Embryonic facial prominence (tissue), 1 donor: ENCODE results near the gene DENND2C.
"Not testable (repeated sequence)": the region's sequence is repeated elsewhere in the genome, so short reads cannot be mapped to it uniquely, and the experiment has no call there.

Source experiments
- DNase-seq: peaks from one replicate; pipeline ENCODE4 v3.0.0-alpha.2; 2016; ENCODE audit errors: extremely low spot score

DENND2C gene

DNA sequence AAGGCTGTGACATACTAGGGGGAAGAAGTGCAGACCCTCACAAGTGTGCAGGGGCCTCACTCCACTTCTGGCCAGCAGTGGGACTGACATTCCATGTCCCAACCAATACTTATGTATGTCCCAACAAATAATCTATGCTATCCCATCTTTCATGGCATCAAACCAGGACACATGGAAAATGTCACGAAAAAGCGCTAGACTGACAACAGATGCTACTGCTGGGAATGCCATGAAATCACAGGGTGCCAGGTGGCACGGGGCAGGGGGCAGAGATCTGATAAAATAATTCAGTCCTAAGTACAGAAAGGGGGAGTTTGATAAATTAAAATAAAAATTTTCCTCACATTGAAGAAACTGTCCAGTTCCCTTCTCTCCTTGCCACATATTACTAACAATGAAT lies 60.8 kb downstream of the DENND2C start:
- DNase-seq, result no peak

DNA sequence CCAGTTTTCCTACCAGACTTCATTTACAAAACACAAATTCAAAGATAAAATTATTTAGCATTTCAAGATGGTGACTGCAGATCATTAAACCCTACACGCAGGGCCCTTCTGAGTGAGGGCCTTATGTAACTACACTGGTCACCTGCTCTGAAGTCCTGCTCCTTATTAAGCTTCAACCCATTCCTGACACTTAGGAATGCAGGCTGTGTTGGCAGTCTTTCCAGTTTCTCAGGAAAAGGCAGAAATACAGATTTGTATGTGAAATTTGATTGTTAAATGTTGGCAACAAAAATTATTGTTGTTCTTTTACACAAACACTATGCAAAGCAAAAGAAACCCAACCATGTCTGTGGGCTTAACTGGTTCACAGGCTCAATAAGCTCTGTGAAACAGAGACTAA lies 62.6 kb downstream of the DENND2C start:
- DNase-seq, result no peak

DNA sequence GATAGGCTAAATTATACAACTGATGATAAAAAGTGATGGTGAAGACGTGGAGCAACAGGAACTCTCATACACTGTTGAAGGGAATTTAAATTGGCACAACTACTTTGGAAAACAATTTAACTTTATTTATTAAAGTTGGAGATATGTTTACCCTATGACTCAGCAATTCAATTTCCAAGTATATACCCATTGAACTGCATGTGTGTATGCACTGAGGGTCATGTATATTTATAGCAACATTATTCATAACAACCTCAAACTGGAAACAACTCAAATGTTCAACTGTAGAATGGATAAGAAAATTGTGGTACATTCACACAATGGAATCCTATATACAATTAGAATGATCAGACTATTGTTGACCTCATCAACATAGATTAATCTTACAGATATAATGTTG lies 71.9 kb downstream of the DENND2C start:
- no peak for DNase-seq

DNA sequence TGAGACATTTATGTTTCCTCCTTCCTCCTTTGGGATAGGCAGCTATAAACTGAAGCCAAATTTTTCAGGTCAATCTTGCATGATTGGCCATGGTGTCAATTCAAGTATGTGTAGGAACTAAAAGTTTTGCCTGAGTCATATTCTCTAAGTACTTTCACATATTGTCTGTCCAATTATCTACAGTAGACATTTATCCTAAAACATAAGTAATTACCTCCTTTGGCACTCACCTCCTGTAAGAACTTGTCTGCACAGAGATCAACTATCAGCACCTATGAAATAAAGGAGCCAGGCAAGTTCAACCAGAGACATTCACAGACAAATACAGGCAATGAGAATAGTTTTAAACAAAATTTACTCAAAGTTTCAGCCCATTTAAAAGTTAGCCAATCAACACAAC lies 74.2 kb downstream of the DENND2C start:
- no peak for DNase-seq

DNA sequence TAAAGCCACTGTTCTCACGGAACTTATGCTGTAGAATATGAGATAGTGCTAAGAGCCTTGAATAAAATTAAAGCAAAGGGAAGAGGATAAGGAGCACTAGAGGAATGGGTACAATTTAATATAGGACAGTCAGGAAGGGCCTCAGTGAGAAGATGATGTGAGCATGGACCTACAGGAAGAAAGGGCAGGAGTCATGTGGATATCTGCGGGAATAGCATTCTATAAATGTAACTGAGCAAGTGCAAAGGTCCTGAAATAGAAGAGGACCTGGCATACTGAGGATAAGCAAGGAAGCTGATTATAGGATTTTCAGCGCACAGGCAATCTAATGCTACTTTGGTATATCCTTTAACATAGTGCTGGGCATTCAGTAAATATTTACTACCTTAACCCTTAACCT lies 75.8 kb downstream of the DENND2C start:
- no peak for DNase-seq

DNA sequence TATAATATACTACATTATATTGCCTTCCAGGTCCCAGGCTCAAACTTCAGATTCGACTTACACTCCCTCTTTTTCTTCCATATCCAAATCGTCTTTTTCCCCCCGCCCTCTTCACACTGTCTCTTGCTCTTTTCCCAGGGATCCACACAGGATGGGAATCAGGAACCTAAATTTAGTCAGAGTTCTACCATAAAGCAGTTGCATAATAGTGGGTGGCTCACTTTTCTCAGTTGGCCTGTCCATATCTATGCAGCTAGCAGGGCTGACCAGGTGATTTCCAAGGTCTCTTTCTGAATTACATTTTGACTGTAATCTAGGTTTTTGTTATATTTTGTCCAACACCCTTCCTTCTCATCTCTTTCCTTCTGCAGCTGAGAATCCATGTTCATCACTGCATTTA lies 80.7 kb downstream of the DENND2C start:
- no peak for DNase-seq

DNA sequence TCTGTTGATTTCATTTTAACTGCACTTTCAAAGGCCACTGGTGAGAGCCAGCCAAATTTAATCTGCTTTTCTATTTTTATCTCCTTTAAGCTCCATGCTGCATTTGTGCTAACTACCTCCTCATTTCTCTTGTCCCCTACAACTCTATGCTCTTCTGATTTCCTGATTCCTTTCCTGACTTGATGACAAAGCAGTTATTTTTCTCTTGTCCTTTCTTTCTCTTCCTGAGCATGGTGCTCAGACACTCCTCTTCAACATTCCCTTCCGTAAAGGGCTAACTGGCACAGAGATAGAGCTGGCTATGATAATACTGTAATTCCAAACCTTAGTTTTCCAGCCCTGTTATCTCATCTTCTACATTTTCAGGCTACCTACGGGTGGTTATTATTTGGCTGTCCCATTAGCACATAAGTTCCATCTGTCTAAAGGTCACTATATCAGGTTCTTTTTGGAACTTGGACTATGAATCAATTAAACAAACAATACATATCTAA lies 81.6 kb downstream of the DENND2C start:
- no peak for DNase-seq

DNA sequence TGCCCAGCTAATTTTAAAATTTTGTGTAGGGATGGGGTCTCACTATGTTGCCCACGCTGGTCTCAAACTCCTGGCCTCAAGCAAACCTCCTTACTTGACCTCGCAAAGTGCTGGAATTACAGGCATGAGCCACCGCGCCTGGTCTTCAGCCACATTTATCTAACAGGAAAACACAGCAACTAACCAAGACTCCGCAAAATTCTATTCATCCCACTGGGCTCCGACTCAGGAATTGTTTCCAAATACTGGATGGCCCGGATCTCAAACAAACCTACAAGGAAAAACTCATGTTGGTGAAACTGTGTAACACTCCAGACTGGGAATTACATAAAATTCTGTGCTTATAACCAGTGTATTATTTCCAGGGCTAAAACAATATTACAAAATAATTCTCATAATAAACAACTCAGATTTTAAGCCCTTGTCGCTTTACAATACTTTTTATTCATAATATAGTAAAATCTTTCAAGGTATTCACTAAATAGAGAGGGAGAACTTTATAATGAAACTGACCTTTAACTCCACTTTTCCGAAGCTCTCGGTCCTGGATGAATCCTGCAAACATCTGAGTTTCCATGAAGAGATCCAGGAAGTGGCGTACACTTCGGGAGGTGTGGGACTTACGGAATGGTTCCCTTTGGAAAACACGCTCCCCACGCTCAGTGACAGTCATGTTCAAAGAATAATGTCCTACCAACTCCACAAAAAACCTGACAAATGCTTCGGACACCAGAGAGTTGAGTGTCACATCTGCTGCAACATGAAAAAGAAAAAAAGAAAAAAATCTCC lies 82.5 kb downstream of the DENND2C start:
- DNase-seq, result no peak

DNA sequence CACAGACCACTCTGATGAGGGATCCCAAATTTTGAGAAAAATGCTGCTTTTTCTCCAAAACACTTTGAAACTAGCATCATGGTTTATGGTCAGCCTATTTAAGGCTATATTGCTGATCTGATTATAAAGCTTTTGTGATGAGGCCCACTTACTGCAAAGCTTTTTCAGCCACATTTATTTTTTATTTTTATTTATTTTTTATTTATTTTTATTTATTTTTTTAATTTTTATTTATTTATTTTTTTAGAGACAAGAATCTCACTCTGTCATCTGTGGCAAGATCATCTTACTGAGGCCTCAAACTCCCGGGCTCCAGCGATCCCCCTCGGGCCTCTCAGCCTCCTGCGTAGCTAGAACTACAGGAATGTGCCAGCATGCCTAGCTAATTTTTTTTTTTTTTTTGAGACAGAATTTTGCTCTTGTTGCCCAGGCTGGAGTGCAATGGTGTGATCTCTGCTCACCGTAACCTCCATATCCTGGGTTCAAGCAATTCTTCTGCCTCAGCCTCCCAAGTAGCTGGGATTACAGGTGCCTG lies 83.3 kb downstream of the DENND2C start:
- DNase-seq, result no peak

DNA sequence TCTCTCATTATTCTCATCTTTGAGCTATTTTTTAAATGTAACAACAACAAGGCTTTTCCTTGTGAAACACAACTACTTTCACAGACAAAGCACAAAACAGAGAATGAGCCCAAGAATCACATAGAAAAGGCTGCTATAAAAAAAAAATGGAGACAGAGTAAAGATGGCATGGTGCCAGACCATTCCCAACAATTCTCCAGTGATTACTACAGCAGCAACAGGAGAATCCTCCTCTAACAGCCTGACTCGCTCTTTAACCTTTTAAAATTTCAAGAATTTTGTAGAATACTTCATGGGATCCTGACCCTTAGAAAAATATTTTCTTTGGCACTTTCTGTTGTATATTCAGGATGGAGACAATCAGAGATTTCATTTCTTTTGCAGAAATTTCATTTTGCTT lies 84.6 kb downstream of the DENND2C start:
- DNase-seq, result no peak

DNA sequence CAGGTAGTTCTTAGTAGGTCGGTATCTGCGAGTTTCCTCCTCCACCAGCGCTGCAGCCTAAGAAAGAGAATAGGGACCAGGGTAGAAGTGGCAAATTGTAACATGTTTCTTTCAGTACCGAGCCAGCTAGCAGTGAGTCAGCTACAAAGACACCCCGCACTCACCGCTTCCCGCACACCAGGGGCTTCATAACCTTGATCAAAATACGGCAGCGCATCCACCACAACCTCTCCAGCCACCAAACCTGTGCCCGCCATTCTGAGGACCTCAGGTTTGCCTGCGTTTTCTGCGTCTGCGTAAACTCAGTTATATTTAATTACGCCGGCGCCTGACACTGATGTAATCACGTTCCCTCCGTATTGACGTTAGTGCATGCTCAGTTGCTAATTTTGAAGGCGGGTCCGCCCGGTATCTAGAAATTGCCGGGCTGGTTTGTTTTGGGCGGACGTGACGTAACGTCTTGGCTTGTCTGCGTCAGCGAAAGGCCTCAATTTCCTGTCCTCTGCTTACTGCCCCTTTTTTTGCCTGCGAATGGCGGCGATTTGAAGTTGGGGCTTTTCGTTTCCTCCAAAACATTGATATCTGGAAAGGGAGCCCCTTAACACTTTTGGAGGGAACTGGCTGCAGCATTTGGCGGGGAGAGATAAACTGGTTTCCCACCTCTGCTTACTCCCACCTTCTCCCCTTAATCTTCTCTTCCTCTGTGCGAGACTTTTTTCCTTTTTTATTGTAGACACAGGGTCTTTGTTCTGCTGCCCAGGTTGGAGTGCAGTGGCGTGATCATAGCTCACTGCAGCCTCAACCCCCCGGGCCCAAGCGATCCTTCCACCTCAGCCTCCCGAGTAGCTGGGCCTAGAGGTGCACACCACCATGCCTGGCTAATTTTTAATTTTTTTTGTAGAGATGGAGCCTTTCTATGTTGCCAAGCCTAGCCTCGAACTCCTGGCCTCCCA lies 88.2 kb downstream of the DENND2C start, which contains the start of gene BCAS2:
Gene BCAS2, minus strand, starts transcription at position 281 of the 953 bp plus-strand sequence. Its CDS starts 24 bp downstream, at position 257.
- DNase-seq, result peak; percentile 97

DNA sequence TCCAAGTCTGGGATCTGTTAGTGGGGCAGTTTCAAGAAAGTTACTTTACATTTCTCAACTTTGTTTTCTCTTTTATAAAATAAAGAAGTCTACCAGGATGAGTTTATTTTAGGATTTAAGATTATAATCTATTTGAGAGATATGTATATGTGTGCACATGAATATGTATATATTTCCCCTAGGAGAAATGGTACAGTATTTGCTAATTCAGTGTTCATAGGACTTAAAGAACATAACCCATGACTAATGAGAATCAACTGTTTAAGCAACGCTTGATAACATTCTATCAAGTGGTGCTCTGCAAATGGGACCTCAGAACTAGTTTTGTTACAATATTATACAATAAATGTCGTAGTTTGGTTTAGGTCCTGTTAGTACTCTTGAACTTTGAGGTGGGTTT lies 95.5 kb downstream of the DENND2C start:
- DNase-seq, result no peak

DNA sequence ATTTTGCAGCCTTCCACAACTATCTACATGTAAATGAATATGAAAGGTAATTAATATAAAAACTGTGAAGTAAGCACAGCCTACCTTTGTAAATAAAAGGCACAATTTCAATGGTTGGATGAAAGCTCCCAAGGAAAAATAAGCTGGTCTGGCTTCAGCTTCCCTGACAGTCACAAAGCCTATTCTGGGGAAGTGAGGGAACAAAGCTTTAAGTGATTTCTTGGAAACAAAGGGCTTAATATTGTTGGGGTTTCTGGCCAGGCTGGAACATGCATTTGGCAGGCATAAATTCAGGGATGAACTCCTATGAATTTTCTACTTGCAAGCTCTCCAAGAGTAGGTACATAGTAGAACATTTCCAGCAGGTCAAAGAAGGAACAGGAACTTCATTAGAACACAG lies 105.7 kb downstream of the DENND2C start:
- no peak for DNase-seq

DNA sequence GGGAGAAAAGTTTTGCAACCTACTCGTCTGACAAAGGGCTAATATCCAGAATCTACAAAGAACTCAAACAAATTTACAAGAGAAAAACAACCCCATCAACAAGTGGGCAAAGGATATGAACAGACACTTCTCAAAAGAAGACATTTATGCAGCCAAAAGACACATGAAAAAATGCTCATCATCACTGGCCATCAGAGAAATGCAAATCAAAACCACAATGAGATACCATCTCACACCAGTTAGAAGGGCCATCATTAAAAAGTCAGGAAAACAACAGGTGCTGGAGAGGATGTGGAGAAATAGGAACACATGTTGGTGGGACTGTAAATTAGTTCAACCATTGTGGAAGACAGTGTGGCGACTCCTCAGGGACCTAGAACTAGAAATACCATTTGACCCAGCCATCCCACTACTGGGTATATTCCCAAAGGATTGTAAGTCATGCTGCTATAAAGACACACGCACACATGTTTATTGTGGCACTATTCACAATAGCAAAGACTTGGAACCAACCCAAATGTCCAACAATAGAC lies 106.8 kb downstream of the DENND2C start:
- not testable (repeated sequence) for DNase-seq

DNA sequence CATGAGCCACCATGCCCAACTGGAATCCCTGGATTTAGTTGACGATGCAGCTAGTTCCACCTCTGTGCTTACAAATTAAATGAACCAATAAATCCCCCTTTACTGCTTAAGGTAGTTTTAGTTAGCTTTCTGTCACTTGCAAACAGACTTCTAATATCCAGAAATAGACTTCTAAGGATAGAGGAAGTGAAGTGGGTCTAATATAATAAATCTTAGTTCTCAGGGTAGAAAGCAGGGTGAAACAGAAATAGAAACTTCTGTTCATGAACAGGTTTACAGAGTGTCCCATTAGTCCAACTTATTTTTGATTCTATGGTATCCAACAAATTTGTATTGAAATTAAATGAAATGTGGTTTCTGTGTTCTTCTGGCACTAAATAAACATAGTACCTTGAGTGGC lies 108.5 kb downstream of the DENND2C start:
- DNase-seq, result no peak

DNA sequence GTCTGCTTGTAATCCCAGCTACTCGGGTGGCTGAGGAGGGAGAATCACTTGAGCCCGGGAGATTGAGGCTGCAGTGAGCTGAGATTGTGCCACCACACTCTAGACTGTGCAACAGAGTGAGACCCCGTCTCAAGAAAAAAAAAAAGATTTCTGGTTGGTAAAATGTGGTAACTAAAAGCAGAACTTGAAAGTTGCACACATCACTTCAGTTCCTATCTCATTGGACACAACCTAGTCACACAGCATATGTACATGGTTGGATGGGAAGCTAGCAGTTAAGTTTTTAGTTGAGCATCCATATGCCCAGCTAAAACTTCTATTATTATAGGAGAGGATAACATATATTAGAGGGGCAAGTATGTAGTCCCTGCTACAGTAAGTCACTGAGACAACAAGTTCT lies 110.5 kb downstream of the DENND2C start:
- DNase-seq, result no peak

DNA sequence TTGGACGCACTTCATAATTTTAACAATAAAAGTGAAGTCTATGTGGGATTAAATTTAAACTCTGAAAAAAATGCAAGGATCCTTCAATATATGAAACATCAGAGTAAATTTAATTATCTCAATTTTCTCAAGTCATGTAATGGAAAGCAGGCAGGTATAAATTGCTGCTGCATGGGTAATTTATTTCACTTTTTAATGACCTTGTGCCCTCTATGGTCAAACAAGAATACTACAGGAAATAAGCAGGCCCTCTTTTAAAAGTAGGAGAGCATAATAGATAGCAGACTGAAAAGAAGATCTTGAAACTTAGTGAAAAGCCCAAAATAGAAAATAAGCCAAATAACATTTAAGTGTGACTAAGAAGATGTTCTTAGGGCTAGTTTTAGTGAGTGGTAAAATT lies 111.3 kb downstream of the DENND2C start:
- no peak for DNase-seq

DNA sequence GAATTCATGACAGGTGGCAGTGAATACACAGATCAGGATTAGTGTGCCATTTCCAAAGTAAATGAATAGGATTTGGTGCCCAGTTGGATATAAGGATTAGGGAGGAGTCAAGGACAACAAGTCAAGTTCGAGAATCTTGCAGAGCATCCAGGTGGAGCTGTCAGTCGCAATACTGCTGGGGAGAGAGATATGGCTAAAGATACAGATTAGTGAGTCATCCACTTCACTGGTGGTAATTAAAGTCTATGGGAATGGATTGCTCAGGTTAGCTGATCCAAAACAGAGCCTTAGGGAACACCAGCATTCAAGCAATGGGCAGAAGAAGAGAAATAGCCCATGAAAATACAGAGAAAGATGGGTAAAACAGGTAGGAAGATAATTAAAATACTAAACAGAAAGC lies 115.3 kb downstream of the DENND2C start:
- DNase-seq, result no peak

DNA sequence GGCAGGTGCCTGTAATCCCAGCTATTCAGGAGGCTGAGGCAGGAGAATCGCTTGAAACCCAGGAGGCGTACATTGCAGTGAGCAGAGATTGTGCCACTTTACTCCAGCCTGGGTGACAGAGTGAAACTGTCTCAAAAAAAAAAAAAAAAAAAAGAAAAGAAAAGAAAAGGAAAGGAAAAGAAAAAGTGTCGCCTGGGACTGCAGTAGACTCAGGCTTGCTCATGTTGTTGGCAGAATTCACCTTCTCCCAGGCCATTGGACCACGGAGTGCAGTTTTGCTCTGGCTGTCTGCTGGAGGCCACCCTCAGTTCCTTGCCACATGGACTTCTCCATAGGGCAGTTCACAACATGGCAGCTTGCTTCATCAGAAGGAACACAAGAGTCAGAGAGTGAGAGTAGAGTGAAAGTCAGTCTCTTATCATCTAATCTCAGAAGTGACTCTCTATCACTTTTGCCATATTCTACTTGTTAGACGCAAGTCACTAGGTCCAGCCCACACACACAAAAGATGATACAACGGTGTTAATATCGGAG lies 117.7 kb downstream of the DENND2C start:
- DNase-seq, result no peak

DNA sequence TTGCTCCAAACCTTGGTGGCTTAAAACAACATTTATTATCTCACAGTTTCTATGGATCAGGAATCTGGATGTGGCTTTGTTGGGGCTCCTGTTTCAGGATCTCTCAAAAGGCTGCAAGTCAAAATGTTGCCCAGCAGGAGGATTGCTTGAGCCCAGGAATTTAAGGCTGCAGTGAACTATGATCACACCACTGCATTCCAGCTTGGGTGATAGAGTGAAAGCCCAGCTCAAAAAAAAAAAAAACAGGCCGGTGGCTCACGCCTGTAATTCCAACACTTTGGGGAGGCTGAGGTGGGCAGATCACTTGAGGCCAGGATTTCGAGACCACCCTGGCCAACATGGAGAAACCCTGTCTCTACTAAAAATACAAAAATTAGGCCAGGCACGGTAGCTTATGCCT lies 118.4 kb downstream of the DENND2C start:
- no peak for DNase-seq

DNA sequence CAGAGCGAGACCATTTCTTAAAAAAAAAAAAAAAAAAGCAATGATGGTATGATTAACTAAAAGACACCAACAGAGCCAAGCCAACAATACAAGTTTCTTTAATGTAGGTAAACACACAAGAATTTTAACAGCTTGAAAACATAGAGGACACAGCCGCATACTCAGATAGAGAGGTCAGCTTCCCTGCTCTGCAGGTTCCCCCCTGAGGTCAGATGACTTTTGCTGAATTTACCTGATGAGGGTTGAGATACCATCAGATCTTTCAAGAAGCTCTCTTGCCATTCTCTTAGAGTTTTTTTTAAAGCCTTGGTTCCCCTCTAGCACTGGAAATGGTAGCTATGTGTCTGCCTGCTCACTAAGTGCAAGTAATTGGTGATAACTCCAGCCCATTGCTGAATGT lies 119.5 kb downstream of the DENND2C start:
- no peak for DNase-seq

DNA sequence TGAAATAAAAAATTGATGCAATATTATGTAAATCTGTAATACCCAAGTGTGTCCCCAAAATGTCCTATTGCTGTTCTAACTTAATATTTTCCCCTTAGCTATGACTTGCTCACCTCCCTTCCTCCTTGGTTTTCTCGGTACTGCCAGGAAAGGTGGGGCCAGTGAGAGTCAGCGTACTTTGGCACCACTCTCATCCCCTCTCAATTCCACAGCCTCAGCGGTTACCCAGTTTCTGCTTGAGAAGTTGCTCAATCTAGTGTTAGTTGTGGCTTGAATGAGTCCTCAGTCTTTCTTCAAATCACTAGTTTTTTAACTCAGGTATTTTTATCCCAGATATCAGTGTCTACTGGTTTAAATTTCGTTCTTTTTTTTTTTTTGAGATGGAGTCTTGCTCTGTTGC lies 120.7 kb downstream of the DENND2C start:
- DNase-seq, result no peak
